ENCODE results near the gene EDARADD.
"Not testable (repeated sequence)": the region's sequence is repeated elsewhere in the genome, so short reads cannot be mapped to it uniquely, and the experiment has no call there.

The EDARADD gene

GRCh38 chr1:236491469-236492136 lies 97.5 kb downstream of the EDARADD start:
- DNase-seq: no peak

GRCh38 chr1:236492378-236492777 lies 98.3 kb downstream of the EDARADD start:
- DNase-seq: no peak

- no peak for DNase-seq
These were observed 100.0 kb downstream of the EDARADD start for GRCh38 chr1:236494082-236494481.

- DNase-seq: no peak
These were observed 100.7 kb downstream of the EDARADD start for GRCh38 chr1:236494586-236495466.

- no peak for DNase-seq
These were observed 101.5 kb downstream of the EDARADD start for GRCh38 chr1:236495467-236496112.

GRCh38 chr1:236497908-236498307 lies 103.8 kb downstream of the EDARADD start:
- no peak for DNase-seq

GRCh38 chr1:236501093-236501492 lies 107.0 kb downstream of the EDARADD start:
- no peak for DNase-seq

- DNase-seq: no peak
These were observed 108.5 kb downstream of the EDARADD start for GRCh38 chr1:236502579-236502971.

- DNase-seq: peak; percentile 44
These were observed 109.0 kb downstream of the EDARADD start for GRCh38 chr1:236502972-236503639.

GRCh38 chr1:236504338-236504737 lies 110.3 kb downstream of the EDARADD start:
- DNase-seq: not testable (repeated sequence)

- no peak for DNase-seq
These were observed 113.1 kb downstream of the EDARADD start for GRCh38 chr1:236507022-236507700.

GRCh38 chr1:236508593-236509027 lies 114.5 kb downstream of the EDARADD start:
- DNase-seq: no peak

GRCh38 chr1:236509203-236509602 lies 115.1 kb downstream of the EDARADD start:
- no peak for DNase-seq

GRCh38 chr1:236509647-236510401 lies 115.7 kb downstream of the EDARADD start:
- DNase-seq: no peak

- DNase-seq: no peak
These were observed 117.8 kb downstream of the EDARADD start for GRCh38 chr1:236511735-236512418.

- DNase-seq: no peak
These were observed 120.8 kb downstream of the EDARADD start for GRCh38 chr1:236514703-236515442.

- no peak for DNase-seq
These were observed 121.4 kb downstream of the EDARADD start for GRCh38 chr1:236515443-236515958.

GRCh38 chr1:236516929-236517704 lies 123.0 kb downstream of the EDARADD start:
- DNase-seq: peak; percentile 23

GRCh38 chr1:236518322-236518721 lies 124.2 kb downstream of the EDARADD start:
- DNase-seq: no peak

Data from CD4-positive, alpha-beta T cell treated with Interleukin-15 for 1 hour (primary cell).